Endodermal cell (in vitro differentiated cells): ENCODE measurements around the gene ARFRP1. TPM values are rescaled to one million over a fixed set of nuclear protein-coding genes. Genes with fewer than 3 reads are reported as not detected.
"Not testable (repeated sequence)": the region's sequence is repeated elsewhere in the genome, so short reads cannot be mapped to it uniquely, and the experiment has no call there.

Source experiments
- DNase-seq: peaks from one replicate; pipeline ENCODE4 v3.0.0-alpha.2; 2017
- H3K27ac ChIP-seq: 2 replicates; pipeline ENCODE4 v1.5.1; 2013; ENCODE audit warnings: mild to moderate bottlenecking, low read depth, low read length, moderate library complexity
- H3K27me3 ChIP-seq: 2 replicates; pipeline ENCODE4 v1.6.1; 2013; ENCODE audit warnings: mild to moderate bottlenecking, low read length, moderate library complexity; ENCODE audit not compliant: insufficient read depth, control insufficient read depth, poor library complexity, severe bottlenecking
- H3K36me3 ChIP-seq: 2 replicates; pipeline ENCODE4 v1.7.0; 2013; ENCODE audit warnings: mild to moderate bottlenecking, low read length, moderate library complexity; ENCODE audit not compliant: control insufficient read depth, insufficient read depth
- H3K4me1 ChIP-seq: one replicate; pipeline ENCODE4 v1.7.0; 2013; ENCODE audit warnings: low read length; ENCODE audit not compliant: control insufficient read depth, insufficient read depth
- H3K4me3 ChIP-seq: 2 replicates; pipeline ENCODE4 v1.5.1; 2013; ENCODE audit warnings: mild to moderate bottlenecking, low read length, moderate library complexity
- H3K9ac ChIP-seq: 2 replicates; pipeline ENCODE4 v1.6.1; 2013; ENCODE audit warnings: mild to moderate bottlenecking, low read length, moderate library complexity; ENCODE audit not compliant: poor library complexity, severe bottlenecking; ENCODE audit errors: extremely low read depth
- H3K9me3 ChIP-seq: 2 replicates; pipeline ENCODE4 v1.6.1; 2013; ENCODE audit warnings: mild to moderate bottlenecking, low read length, moderate library complexity; ENCODE audit not compliant: control insufficient read depth
- H3K27ac Mint-ChIP-seq: 2 replicates; pipeline ENCODE4 v1.8.0; 2020; ENCODE audit warnings: mixed read lengths
- H3K27me3 Mint-ChIP-seq: 2 replicates; pipeline ENCODE4 v1.8.0; 2021; ENCODE audit warnings: mild to moderate bottlenecking, mixed read lengths; ENCODE audit not compliant: insufficient read depth
- H3K36me3 Mint-ChIP-seq: 2 replicates; pipeline ENCODE4 v1.8.0; 2020; ENCODE audit warnings: low read depth, mixed read lengths
- H3K4me1 Mint-ChIP-seq: 2 replicates; pipeline ENCODE4 v1.8.0; 2020; ENCODE audit warnings: mixed read lengths
- H3K4me3 Mint-ChIP-seq: 2 replicates; pipeline ENCODE4 v1.8.0; 2020; ENCODE audit warnings: mild to moderate bottlenecking, moderate library complexity, mixed read lengths
- H3K9me3 Mint-ChIP-seq: 2 replicates; pipeline ENCODE4 v1.8.0; 2020; ENCODE audit warnings: mild to moderate bottlenecking, mixed read lengths
- WGBS, 2 experiments: methylation state at CpG; one replicate each; pipeline versions ENCODE4 v1.1.5 to v1.1.7; 2013; ENCODE audit warnings: missing lambda C conversion rate in 2 of 2, mixed read lengths in 1 of 2; ENCODE audit not compliant: insufficient coverage in 1 of 2, insufficient read length in 1 of 2; 5-methylcytosine and 5-hydroxymethylcytosine counted together
- total RNA-seq, 2 donors: library from RNA; stranded (reverse); fragmentation: NEBNext Ultra II Directional in 1 of 2; extraction: Animal tissue kit (Norgen Biotek cat#: 25700) in 1 of 2; gene quantifications; 2 replicates in 1 of 2; 3 replicates in 1 of 2; pipeline ENCODE4 v1.2.1, GENCODE V29; 2021
- TF ChIP-seq, protein P1 (sequence below): fragments of 200-600 bp; sonication (generic); conservative IDR thresholded peaks from 2 replicates; pipeline ENCODE4 v1.5.0; 2021; ENCODE audit warnings: antibody characterized with exemption, mild to moderate bottlenecking

ARFRP1 gene
- total RNA-seq, 2 donors from 2014 or later: 41.6 to 46.2 TPM

DNA sequence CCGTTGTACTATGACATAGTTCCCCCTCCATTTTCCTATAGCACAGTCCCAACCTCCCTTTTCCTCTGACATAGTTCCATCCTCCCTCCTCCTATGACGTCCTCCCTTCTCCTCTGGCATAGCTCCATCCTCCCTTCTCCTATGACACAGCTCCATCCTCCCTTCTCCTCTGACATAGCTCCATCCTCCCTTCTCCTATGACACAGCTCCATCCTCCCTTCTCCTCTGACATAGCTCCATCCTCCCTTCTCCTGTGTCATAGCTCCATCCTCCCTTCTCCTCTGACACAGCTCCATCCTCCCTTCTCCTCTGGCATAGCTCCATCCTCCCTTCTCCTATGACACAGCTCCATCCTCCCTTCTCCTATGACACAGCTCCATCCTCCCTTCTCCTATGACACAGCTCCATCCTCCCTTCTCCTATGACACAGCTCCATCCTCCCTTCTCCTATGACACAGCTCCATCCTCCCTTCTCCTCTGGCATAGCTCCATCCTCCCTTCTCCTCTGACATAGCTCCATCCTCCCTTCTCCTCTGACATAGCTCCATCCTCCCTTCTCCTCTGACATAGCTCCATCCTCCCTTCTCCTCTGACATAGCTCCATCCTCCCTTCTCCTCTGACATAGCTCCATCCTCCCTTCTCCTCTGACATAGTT lies 15.3 kb upstream of the ARFRP1 start:
- DNase-seq, H3K27ac ChIP-seq, H3K4me1 ChIP-seq, H3K27me3 ChIP-seq, H3K4me3 ChIP-seq, H3K4me3 Mint-ChIP-seq, H3K27me3 Mint-ChIP-seq, H3K27ac Mint-ChIP-seq, H3K4me1 Mint-ChIP-seq, H3K9ac ChIP-seq: not testable (repeated sequence)
- H3K9me3 Mint-ChIP-seq: peaks cover 18% of the 10 kb centered on the region
- H3K9me3 ChIP-seq: peaks cover 16% of the 10 kb centered on the region
- 95 to 96% methylated on average over 2 of the region's 2 CpGs for WGBS, 2 experiments
- peaks cover 51% of the 10 kb centered on the region for H3K36me3 ChIP-seq
- peaks cover 56% of the 10 kb centered on the region for H3K36me3 Mint-ChIP-seq

DNA sequence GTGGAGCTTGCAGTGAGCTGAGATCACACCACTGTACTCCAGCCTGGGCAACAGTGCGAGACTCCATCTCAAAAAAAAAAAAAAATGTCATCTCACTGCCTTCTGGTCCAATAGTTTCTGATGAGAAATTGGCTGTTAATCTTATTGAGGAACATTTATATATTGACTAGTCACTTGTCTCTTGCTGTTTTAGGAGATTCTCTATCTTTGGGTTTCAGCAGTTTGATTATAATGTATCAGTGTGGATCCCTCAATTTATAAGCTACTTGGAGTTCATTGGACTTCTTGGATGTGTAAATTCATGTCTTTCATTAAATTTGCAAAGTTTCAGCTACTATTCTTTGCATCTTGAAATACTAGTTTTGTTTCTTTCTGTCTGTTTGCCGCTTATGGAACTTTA lies 11.2 kb upstream of the ARFRP1 start:
- Mint-ChIP-seq H3K4me1 (no peaks in the 10 kb centered on the region), H3K36me3 (peaks cover 67% of the 10 kb centered on the region), H3K27ac (no peak overlapping the region), H3K9me3 (peaks cover 19% of the 10 kb centered on the region), H3K4me3 (no peak overlapping the region), H3K27me3 (no peaks in the 10 kb centered on the region)
- H3K9ac ChIP-seq: no peak overlapping the region
- no peaks in the 10 kb centered on the region for H3K27me3 ChIP-seq
- no peaks in the 10 kb centered on the region for H3K4me1 ChIP-seq
- TF ChIP-seq, protein P1, sequence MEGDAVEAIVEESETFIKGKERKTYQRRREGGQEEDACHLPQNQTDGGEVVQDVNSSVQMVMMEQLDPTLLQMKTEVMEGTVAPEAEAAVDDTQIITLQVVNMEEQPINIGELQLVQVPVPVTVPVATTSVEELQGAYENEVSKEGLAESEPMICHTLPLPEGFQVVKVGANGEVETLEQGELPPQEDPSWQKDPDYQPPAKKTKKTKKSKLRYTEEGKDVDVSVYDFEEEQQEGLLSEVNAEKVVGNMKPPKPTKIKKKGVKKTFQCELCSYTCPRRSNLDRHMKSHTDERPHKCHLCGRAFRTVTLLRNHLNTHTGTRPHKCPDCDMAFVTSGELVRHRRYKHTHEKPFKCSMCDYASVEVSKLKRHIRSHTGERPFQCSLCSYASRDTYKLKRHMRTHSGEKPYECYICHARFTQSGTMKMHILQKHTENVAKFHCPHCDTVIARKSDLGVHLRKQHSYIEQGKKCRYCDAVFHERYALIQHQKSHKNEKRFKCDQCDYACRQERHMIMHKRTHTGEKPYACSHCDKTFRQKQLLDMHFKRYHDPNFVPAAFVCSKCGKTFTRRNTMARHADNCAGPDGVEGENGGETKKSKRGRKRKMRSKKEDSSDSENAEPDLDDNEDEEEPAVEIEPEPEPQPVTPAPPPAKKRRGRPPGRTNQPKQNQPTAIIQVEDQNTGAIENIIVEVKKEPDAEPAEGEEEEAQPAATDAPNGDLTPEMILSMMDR: no peak
- H3K27ac ChIP-seq: no peak overlapping the region
- peaks cover 16% of the 10 kb centered on the region for H3K9me3 ChIP-seq
- 96 to 100% methylated on average over 1 of the region's 2 CpGs for WGBS, 2 experiments
- DNase-seq: no peak
- H3K4me3 ChIP-seq: no peak overlapping the region
- peaks cover 55% of the 10 kb centered on the region for H3K36me3 ChIP-seq

DNA sequence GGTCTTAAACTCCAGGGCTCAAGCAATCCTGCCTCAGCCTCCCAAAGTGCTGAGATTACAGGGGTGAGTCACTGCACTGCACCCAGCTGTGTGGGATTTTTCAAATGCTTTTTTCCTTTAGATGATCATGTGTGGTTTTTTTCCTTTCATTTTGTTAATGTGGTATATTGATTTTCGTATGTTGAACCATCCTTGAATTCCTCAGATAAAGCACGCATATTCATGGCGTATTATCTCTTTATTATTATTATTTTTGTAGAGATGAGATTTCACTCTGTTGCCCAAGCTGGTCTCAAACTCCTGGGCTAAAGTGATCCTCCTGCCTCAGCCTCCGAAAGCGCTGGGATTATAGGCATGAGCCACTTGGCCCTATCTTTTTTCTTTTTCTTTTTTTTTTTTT lies 7.1 kb upstream of the ARFRP1 start:
- Mint-ChIP-seq H3K27me3 (no peaks in the 10 kb centered on the region), H3K4me3 (no peak overlapping the region), H3K9me3 (peaks cover 17% of the 10 kb centered on the region), H3K36me3 (peaks cover 81% of the 10 kb centered on the region), H3K4me1 (no peaks in the 10 kb centered on the region), H3K27ac (no peak overlapping the region)
- no peak overlapping the region for H3K27ac ChIP-seq
- H3K9ac ChIP-seq: no peak overlapping the region
- TF ChIP-seq, protein P1: no peak
- H3K27me3 ChIP-seq: no peaks in the 10 kb centered on the region
- no peaks in the 10 kb centered on the region for H3K4me1 ChIP-seq
- 97 to 100% methylated on average over 2 to 4 of the region's 5 CpGs for whole genome bisulfite sequencing, 2 experiments
- no peak for DNase-seq
- no peak overlapping the region for H3K4me3 ChIP-seq
- peaks cover 77% of the 10 kb centered on the region for H3K36me3 ChIP-seq
- peaks cover 28% of the 10 kb centered on the region for H3K9me3 ChIP-seq

DNA sequence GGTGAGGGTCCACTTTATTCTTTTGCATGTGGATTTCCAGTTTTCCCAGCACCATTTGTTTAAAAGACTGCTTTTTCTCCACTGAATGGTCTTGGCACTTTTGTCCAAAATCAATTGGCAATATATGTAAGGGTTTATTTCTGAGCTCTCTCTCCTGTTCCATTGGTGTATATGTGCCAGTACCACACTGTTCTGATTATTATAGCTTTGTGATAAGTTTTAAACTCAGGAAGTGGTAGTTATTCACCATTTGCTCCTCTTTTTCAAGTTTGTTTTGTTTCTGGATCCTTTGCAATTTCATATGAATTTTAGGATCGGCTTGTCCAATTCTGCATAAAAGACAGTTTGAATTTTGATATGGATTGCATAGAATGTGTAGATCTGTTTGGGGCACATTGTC lies 4.4 kb upstream of the ARFRP1 start:
- Mint-ChIP-seq H3K4me1 (peaks cover 4% of the 10 kb centered on the region), H3K9me3 (peaks cover 13% of the 10 kb centered on the region), H3K36me3 (peaks cover 77% of the 10 kb centered on the region), H3K4me3 (no peak overlapping the region), H3K27me3 (no peaks in the 10 kb centered on the region), H3K27ac (no peak overlapping the region)
- Histone ChIP-seq H3K4me1 (peaks cover 6% of the 10 kb centered on the region), H3K27ac (no peak overlapping the region), H3K36me3 (peaks cover 61% of the 10 kb centered on the region), H3K9ac (no peak overlapping the region), H3K4me3 (no peak overlapping the region), H3K9me3 (peaks cover 28% of the 10 kb centered on the region), H3K27me3 (no peaks in the 10 kb centered on the region)
- WGBS, 2 experiments: 95 to 100% methylated on average over 1 of the region's 1 CpG
- TF ChIP-seq, protein P1: no peak
- no peak for DNase-seq
